ENCODE measurements around the gene NTHL1. TPM values are rescaled to one million over a fixed set of nuclear protein-coding genes. Genes with fewer than 3 reads are reported as not detected.
A peak's percentile ranks its signal among the peaks of the same experiment; 100 is the strongest.

The NTHL1 gene
- total RNA-seq, 1 donor from 2014 or later: 44.0 TPM

DNA sequence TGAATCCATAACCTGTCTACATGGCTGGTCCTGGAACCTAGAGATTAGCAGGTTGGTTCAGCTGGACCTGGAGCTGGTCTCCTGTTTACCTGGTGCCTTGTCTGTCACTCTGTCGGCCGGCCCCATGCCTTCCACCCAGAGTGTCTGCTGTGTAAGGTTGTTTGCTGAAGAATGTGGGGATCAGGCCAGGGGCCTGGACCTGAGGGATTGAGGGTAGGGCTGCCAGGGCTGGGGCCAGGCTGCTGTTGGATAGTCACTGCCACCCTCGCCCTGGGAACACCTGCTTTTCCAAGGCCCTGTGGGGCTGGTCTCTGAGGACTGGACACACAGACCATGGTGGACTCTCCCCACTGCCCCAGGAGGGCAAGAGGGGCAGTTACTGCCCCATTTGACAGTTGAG lies 19.5 kb downstream of the NTHL1 start:
- Histone ChIP-seq H3K27me3 (ENCODE audit: control insufficient read depth, insufficient read depth, low read length) (no peaks in the 10 kb centered on the region), H3K4me3 (ENCODE audit: low read depth, low read length) (no peak overlapping the region), H3K36me3 (ENCODE audit: control insufficient read depth, insufficient read depth, low read length) (no peaks in the 10 kb centered on the region)
- no peak for DNase-seq (ENCODE audit: low read depth)
- FAIRE-seq: no peak
- TF ChIP-seq, protein P1, sequence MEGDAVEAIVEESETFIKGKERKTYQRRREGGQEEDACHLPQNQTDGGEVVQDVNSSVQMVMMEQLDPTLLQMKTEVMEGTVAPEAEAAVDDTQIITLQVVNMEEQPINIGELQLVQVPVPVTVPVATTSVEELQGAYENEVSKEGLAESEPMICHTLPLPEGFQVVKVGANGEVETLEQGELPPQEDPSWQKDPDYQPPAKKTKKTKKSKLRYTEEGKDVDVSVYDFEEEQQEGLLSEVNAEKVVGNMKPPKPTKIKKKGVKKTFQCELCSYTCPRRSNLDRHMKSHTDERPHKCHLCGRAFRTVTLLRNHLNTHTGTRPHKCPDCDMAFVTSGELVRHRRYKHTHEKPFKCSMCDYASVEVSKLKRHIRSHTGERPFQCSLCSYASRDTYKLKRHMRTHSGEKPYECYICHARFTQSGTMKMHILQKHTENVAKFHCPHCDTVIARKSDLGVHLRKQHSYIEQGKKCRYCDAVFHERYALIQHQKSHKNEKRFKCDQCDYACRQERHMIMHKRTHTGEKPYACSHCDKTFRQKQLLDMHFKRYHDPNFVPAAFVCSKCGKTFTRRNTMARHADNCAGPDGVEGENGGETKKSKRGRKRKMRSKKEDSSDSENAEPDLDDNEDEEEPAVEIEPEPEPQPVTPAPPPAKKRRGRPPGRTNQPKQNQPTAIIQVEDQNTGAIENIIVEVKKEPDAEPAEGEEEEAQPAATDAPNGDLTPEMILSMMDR (IDR thresholded peaks at IDR 0.05; ENCODE audit: insufficient read depth, low read length, severe bottlenecking): no peak

DNA sequence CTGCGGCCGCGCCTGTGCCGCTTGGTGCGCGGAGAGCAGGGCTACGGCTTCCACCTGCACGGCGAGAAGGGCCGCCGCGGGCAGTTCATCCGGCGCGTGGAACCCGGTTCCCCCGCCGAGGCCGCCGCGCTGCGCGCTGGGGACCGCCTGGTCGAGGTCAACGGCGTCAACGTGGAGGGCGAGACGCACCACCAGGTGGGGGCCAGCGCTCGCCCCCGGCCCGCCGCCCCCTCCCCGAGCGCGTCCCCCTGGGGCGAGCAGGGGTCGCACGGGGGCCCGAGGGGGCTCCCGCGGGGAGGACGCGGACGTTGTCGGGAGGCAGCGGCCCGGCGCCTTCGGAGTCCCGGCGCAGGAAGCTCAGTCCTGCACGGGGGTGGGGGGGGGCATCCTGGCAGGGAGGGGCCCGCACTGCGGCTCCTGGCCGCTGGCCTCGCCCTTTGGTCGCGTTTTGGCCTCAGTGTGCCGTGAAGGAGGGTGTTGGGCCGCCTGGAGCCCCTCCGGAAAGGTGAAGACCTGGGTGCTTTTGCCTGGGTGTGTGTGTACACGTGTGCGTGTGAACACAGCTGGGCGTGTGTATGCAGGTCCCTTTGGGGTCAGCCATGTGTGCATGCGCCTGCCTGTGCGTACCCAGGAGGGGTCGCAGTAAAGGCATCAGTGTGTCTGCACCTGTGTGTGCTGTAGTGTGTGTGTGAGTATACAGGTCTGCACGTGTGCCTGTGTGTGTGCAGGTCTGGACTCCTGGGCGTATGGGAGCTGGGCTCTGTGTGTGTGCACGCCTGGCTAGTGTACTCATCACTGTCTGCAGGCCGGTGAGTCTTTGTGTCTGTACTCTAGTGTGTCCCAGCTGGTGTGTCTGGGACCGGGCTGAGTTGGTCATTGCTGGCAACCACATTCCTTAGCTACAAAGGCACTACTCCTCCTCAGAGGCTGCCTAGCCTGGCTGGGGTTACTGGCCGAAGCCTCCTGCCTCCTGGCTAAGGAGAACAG lies 20.3 kb downstream of the NTHL1 start:
- Histone ChIP-seq H3K36me3 (ENCODE audit: control insufficient read depth, insufficient read depth, low read length) (no peaks in the 10 kb centered on the region), H3K27me3 (ENCODE audit: control insufficient read depth, insufficient read depth, low read length) (no peaks in the 10 kb centered on the region), H3K4me3 (ENCODE audit: low read depth, low read length) (peak overlapping the region; percentile 31)
- peak; percentile 33 for DNase-seq (ENCODE audit: low read depth)
- TF ChIP-seq, protein P1 (IDR thresholded peaks at IDR 0.05; ENCODE audit: insufficient read depth, low read length, severe bottlenecking): no peak
- FAIRE-seq: peak; percentile 82

DNA sequence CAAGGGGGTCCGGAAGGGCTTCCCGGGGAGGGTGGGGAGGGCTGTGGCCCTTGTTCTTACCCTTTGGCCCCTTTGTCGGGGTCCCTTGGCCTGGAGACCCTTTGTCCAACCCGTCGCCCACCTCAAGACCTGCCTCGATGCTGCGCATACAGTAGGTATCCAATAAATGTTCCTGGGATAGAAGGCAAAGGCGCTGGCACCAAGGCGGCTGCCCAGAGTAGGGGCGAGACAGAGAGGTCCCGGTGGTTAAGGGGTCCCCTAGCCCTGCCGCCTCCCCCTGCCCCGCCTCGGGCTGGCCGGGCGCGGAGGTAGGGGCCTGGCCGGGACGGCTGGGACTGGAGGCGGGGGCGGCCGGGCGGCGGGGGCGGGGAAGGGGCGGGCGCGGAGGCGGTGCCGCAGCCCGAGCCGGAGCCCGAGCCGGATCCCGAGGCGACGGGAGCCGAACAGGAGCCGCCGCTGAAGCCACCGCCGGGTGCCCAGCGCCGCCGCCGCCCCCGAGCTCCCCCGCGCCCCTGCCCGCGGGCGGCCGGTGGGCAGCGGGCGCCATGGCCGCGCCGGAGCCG lies 21.1 kb downstream of the NTHL1 start, which contains the start of gene NHERF2:
Gene NHERF2 (plus strand): TSS at position 442 of the 563 bp plus-strand sequence. CDS start 104 bp downstream, at position 546.
- Histone ChIP-seq H3K4me3 (ENCODE audit: low read depth, low read length) (peak within 1 kb of the TSS; percentile 31), H3K27me3 (ENCODE audit: control insufficient read depth, insufficient read depth, low read length) (no peaks in the 10 kb centered on the region), H3K36me3 (ENCODE audit: control insufficient read depth, insufficient read depth, low read length) (no peaks in the 10 kb centered on the region)
- FAIRE-seq (no peak), DNase-seq (ENCODE audit: low read depth) (no peak)
- TF ChIP-seq, protein P1 (IDR thresholded peaks at IDR 0.05; ENCODE audit: insufficient read depth, low read length, severe bottlenecking): no peak

DNA sequence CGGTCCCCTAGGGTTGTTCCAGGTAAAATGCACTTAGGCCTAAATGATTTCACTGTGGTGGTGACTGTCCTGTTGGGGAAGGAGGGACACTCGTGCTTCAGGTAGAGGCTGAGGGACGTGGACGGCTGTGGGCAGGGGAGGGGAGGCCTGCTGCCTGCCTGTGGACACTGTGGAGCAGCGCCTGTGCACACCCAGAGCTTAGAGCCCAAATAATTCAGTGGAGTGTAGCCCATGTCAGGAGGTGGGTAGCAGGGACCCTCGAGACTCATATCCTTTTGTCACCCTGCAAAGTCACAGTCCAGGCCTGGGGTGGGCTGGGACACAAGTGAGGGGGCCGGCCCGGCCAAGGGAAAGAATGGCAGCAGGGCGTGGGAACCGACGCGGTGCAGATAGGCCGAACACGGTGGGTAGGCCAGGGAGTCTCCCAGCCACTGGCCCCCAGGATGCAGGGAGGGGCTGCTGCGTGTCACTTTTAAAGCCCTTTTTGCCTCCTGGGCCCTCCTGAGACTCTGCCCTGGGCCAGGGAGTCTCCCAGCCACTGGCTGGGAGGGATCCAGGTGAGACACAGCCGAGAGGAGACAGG lies 21.7 kb downstream of the NTHL1 start:
- DNase-seq (ENCODE audit: low read depth): no peak
- TF ChIP-seq, protein P1 (IDR thresholded peaks at IDR 0.05; ENCODE audit: insufficient read depth, low read length, severe bottlenecking): no peak
- H3K27me3 ChIP-seq (ENCODE audit: control insufficient read depth, insufficient read depth, low read length): no peaks in the 10 kb centered on the region
- FAIRE-seq: no peak
- H3K36me3 ChIP-seq (ENCODE audit: control insufficient read depth, insufficient read depth, low read length): no peaks in the 10 kb centered on the region
- no peak overlapping the region for H3K4me3 ChIP-seq (ENCODE audit: low read depth, low read length)

DNA sequence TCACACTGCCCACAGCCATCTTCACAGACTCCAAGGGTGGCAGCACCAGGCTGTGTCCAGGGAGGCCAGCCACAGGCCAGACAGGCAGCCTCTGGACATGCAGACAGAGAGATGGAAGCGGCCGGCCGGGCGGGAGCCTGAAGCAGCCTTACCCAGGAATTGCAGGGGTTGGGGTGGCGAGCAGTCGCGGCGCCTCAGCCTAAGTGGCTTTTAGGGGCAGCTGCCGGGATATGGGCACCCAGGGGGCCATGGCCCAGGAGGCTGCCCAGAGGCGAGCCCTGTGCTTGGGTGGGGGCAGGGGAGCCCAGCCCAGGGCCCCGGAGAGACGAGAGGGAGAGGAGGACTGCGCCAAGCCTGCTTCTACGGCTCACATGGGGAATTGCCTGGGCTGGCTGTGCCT lies 22.4 kb downstream of the NTHL1 start:
- DNase-seq (ENCODE audit: low read depth) (no peak), FAIRE-seq (no peak)
- TF ChIP-seq, protein P1 (IDR thresholded peaks at IDR 0.05; ENCODE audit: insufficient read depth, low read length, severe bottlenecking): no peak

More for the DNA sequence above, 22.4 kb downstream of the NTHL1 start:
- Histone ChIP-seq H3K27me3 (ENCODE audit: control insufficient read depth, insufficient read depth, low read length) (peaks cover 4% of the 10 kb centered on the region), H3K4me3 (ENCODE audit: low read depth, low read length) (no peak overlapping the region), H3K36me3 (ENCODE audit: control insufficient read depth, insufficient read depth, low read length) (no peaks in the 10 kb centered on the region)
